ENCODE data around the gene SLC1A2.

Gene SLC1A2

GRCh38 chr11:35419184-35419829, at the start of gene SLC1A2:
TSS of gene SLC1A2 (minus strand) at chr11:35419558. CDS start at chr11:35418966, 592 bp downstream.
- DNase-seq, result peak; percentile 94
- TF ChIP-seq CTCF (IDR thresholded peaks at IDR 0.05; ENCODE audit: low read depth, low read length), result 0 out of 2 replicates have a peak, but pooled peaks have one; percentile 6
- Histone ChIP-seq H3K27ac (peak within 1 kb of the TSS; percentile 98), H3K9me3 (ENCODE audit: severe bottlenecking) (no peaks in the 10 kb centered on the region), H3K27me3 (ENCODE audit: insufficient read depth, low read depth, severe bottlenecking) (no peaks in the 10 kb centered on the region), H3K4me3 (ENCODE audit: low read depth, low read length) (peak within 1 kb of the TSS; percentile 90), H3K36me3 (peaks cover 8% of the 10 kb centered on the region)

DNA sequence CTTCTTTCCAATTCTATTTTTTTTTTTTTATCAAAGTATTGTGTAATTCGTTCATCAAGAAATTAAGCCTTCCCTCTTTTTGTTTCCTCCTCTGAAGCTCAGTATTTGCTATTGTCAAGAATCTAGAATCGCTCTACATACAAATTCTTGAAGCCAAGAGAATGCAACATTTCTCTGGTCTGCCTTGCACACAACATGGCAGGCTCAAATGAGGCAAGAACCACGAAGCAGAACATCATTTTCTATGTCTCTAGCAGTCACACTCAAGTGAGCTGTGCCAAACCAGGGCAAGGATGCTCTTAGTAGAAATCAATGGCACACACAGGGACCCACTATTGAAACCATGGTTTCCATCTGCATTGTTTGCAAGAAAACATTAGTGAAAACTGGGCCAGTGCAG, 46.7 kb upstream of the SLC1A2 start:
- H3K27me3 ChIP-seq (ENCODE audit: insufficient read depth, low read depth, severe bottlenecking), result no peaks in the 10 kb centered on the region
- H3K36me3 ChIP-seq, result no peaks in the 10 kb centered on the region
- no peaks in the 10 kb centered on the region for H3K9me3 ChIP-seq (ENCODE audit: severe bottlenecking)
- no peak for TF ChIP-seq CTCF (IDR thresholded peaks at IDR 0.05; ENCODE audit: low read depth, low read length)
- no peak overlapping the region for H3K27ac ChIP-seq
- DNase-seq, result no peak
- H3K4me3 ChIP-seq (ENCODE audit: low read depth, low read length), result no peak overlapping the region

DNA sequence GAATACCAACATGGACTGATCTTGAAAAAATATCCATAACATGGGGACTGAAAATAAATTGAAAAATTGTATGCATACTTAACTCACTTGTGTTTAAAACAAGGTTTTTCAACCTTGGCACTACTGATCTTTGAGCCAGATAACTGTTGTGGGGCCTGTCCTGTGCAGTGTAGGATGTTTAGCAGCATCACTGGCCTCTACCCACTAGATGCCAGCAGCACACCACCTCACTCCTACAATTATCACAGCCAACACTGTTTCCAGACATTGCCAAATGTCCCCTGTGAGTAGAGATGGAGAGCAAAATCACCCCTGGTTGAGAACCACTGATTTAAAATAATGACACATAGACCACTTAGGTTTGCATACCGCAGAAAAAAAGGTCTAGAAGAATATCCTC, 45.0 kb upstream of the SLC1A2 start:
- Histone ChIP-seq H3K4me3 (ENCODE audit: low read depth, low read length) (no peak overlapping the region), H3K36me3 (no peaks in the 10 kb centered on the region), H3K27me3 (ENCODE audit: insufficient read depth, low read depth, severe bottlenecking) (no peaks in the 10 kb centered on the region), H3K27ac (no peak overlapping the region), H3K9me3 (ENCODE audit: severe bottlenecking) (no peaks in the 10 kb centered on the region)
- TF ChIP-seq CTCF (IDR thresholded peaks at IDR 0.05; ENCODE audit: low read depth, low read length), result peak; percentile 64
- no peak for DNase-seq

DNA sequence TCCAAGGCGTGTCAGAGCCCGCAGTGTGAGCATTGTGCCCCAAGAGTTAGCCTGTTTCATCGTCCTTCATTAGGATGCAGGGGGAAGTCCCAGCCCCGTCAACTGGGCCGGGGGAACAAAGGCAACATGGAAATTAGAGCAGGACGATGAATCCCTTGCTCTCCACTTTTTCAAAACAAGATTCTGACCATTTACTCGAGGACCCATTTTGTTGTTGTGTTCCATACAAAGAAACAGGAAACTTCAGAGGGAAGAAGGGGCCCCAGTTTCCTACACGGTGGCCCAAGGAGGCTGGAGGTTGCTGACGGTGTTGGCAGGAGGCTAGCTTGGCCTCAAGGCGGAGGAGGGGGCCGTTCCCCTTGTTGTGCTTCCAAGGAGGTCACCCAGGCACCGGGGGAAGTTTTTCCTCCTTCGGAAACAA, 44.0 kb upstream of the SLC1A2 start:
- Histone ChIP-seq H3K4me3 (ENCODE audit: low read depth, low read length) (no peak overlapping the region), H3K9me3 (ENCODE audit: severe bottlenecking) (no peaks in the 10 kb centered on the region), H3K36me3 (no peaks in the 10 kb centered on the region), H3K27me3 (ENCODE audit: insufficient read depth, low read depth, severe bottlenecking) (no peaks in the 10 kb centered on the region), H3K27ac (no peak overlapping the region)
- no peak for DNase-seq
- no peak for TF ChIP-seq CTCF (IDR thresholded peaks at IDR 0.05; ENCODE audit: low read depth, low read length)

DNA sequence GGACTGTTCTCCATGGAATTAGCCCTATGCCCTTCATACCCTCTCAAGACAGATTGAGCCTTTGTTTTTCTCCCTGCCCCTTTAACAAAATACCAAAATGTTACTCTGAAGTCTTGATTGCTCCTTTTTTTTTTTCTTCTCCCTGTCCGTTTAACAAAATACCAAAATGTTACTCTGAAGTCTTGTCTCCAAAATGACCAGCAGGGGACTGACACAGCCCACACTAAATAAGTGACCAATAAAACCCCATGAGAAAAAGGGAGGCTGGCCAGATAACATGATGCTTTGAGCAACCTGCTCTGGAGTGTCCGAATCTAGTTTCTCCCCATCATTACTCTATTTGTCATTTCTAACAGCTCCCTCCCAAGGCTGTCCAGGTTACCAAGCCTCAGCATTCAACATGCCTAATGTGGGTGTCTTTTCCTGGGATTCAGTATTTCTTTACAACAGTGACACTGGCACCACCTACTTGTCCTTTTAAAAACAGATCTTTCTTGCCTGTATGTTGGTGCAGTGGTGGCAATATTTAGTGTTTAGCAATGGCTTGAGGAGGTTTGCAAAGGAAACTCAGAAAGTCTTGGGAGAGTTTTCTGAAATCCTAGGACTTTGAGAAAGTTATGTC, 42.7 kb upstream of the SLC1A2 start:
- Histone ChIP-seq H3K4me3 (ENCODE audit: low read depth, low read length) (no peak overlapping the region), H3K36me3 (no peaks in the 10 kb centered on the region), H3K27ac (no peak overlapping the region), H3K27me3 (ENCODE audit: insufficient read depth, low read depth, severe bottlenecking) (no peaks in the 10 kb centered on the region), H3K9me3 (ENCODE audit: severe bottlenecking) (no peaks in the 10 kb centered on the region)
- no peak for TF ChIP-seq CTCF (IDR thresholded peaks at IDR 0.05; ENCODE audit: low read depth, low read length)
- no peak for DNase-seq

Data from WERI-Rb-1 (cell line).